Measurements from ENCODE around the gene C2orf81. TPM values are rescaled to one million over a fixed set of nuclear protein-coding genes. Genes with fewer than 3 reads are reported as not detected.
A peak's percentile ranks its signal among the peaks of the same experiment; 100 is the strongest.

The C2orf81 gene
- polyA plus RNA-seq, 1 donor from 2014 or later = 3.3 TPM

DNA sequence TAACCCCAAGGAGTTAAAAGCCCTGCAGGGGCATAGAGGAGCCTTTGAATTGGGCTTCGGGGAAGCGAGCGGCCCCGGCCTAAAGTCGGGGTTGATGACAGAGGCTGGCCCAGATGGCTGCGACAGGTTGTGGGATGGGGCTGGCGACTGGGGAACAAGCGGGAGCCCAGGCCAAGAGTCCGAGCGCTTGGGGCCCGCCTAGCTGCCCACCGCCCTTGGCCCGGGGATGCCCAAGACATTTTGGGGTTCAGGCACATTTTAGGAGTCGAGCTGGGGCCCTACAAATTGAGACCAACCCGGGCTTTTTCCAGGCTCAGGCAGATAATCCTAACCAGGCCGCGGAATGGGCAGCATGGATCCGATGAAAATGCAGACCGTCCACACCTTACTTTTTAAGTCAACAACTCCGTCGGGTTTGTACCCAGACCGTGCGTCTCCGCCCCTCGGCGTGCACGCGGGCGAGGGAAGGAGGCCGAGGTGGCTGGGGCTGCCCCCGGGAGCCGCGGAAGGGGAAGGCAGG is 19.8 kb upstream of the C2orf81 start (continued):
- TF ChIP-seq TAF1 (IDR thresholded peaks at IDR 0.05; ENCODE audit: low read depth) = no peak

DNA sequence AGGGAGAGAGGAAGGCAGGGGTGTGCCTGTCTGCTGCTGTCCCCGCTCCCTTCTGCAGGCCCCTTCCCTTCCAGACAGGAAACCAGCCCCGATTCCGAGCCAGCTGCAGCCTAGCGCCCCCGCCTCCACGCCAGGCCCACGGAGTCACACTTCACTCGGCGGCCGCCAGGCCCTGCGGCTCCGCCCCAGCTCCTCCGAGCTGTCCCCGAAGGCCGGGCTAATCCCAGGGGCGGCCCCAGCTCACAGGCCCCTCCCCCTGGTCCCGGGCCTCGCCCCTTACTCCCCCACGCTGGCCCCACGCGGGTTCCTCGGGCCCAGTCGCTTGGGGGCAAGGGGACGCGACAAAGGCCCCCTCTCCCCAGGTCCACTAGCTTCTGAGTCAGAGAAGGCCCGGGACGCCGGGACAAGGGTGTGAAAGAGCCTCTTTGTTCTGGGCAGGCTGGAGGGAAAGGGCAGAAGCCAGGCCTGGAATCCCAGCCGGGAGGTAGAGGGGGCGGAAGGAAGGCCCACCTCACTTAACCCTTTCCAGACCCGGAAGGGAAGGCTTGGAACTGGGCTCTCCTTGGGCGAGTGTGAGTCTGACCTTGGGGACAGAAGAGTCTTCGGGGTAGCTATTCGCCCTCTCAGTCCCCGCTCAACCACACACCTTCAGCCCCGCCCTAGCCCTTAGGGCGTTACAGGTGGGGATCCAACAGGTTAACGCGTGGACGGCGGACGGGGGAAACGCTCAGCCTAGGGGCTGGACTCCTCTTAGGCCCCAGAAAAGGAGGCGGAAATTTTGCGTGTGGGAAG is 19.2 kb upstream of the C2orf81 start:
- TF ChIP-seq CTCF (IDR thresholded peaks at IDR 0.05; ENCODE audit: poor library complexity, severe bottlenecking) (peak; percentile 33), TAF1 (IDR thresholded peaks at IDR 0.05; ENCODE audit: low read depth) (no peak)
- Histone ChIP-seq H3K27ac (ENCODE audit: low read length) (no peak overlapping the region), H3K9me2 (ENCODE audit: insufficient read depth, low read length) (no peaks in the 10 kb centered on the region), H4K20me1 (ENCODE audit: insufficient read depth) (no peaks in the 10 kb centered on the region), H2AFZ (ENCODE audit: low read depth, low read length) (peak overlapping the region; percentile 21), H3K79me2 (replicated peaks; ENCODE audit: insufficient read depth, low read length) (no peaks in the 10 kb centered on the region), H3F3A (ENCODE audit: insufficient read depth, low read length, poor library complexity, severe bottlenecking) (no peaks in the 10 kb centered on the region), H3K27me3 (ENCODE audit: insufficient read depth, low read depth, low read length) (peaks cover 29% of the 10 kb centered on the region), H3K4me3 (ENCODE audit: low read length) (peak overlapping the region; percentile 57), H3K9ac (ENCODE audit: low read length) (peak overlapping the region; percentile 45), H3K4me2 (ENCODE audit: low read length) (no peak overlapping the region), H3K9me3 (ENCODE audit: low read length) (no peaks in the 10 kb centered on the region), H3K36me3 (ENCODE audit: insufficient read depth, low read length) (no peaks in the 10 kb centered on the region)

DNA sequence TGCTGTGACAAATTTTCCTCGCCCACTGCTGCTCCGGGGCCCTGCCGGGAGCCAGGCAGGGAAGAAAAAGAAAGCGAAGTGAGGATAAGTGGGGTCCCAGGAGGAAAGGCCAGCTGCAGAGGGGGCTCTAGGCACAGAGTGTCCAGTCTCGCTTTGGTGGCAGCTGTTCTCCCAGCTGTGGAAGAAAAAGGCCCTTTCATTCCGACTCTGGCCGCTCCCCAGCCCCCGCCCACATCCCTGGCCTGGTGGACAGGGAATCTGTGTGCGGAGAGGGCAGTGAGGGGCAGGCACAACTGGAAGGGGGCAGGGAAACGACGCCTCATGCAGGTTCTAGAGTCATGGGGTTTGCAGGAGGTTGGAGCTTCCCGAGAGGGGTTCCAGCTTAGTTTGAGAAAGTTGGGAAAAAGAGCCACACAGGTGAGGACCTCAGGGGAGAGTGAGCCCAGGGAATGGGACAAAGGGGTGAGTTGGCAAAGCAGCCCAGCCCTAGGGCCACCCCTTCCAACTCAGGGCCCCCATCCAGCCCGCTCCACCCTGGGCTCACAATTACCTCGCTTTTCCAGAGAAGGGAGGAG is 18.5 kb upstream of the C2orf81 start:
- TF ChIP-seq TAF1 (IDR thresholded peaks at IDR 0.05; ENCODE audit: low read depth) = no peak
- no peak for TF ChIP-seq RAD21 (conservative IDR thresholded peaks at IDR 0.05)
- TF ChIP-seq EP300 (conservative IDR thresholded peaks at IDR 0.05; ENCODE audit: poor library complexity, severe bottlenecking) = no peak
- no peak for TF ChIP-seq CTCF (IDR thresholded peaks at IDR 0.05; ENCODE audit: poor library complexity, severe bottlenecking)
- no peak for TF ChIP-seq MXI1 (conservative IDR thresholded peaks at IDR 0.05; ENCODE audit: poor library complexity, severe bottlenecking)
- no peak for TF ChIP-seq REST (IDR thresholded peaks at IDR 0.05; ENCODE audit: borderline replicate concordance)
- no peak for TF ChIP-seq EZH2 (IDR thresholded peaks at IDR 0.05; ENCODE audit: borderline replicate concordance, insufficient read depth, low read length, poor library complexity, severe bottlenecking)
- TF ChIP-seq POLR2AphosphoS5 (IDR thresholded peaks at IDR 0.05) = no peak
- no peak for TF ChIP-seq SMC3 (conservative IDR thresholded peaks at IDR 0.05; ENCODE audit: poor library complexity)
- Histone ChIP-seq H3K4me3 (ENCODE audit: low read length) (peak overlapping the region; percentile 57), H3K9ac (ENCODE audit: low read length) (peak overlapping the region; percentile 45), H2AFZ (ENCODE audit: low read depth, low read length) (no peak overlapping the region), H3K36me3 (ENCODE audit: insufficient read depth, low read length) (no peaks in the 10 kb centered on the region), H3F3A (ENCODE audit: insufficient read depth, low read length, poor library complexity, severe bottlenecking) (no peaks in the 10 kb centered on the region), H3K9me3 (ENCODE audit: low read length) (no peaks in the 10 kb centered on the region), H3K4me2 (ENCODE audit: low read length) (no peak overlapping the region), H3K79me2 (replicated peaks; ENCODE audit: insufficient read depth, low read length) (no peaks in the 10 kb centered on the region), H3K9me2 (ENCODE audit: insufficient read depth, low read length) (no peaks in the 10 kb centered on the region), H3K27ac (ENCODE audit: low read length) (no peak overlapping the region), H3K27me3 (ENCODE audit: insufficient read depth, low read depth, low read length) (peaks cover 29% of the 10 kb centered on the region), H4K20me1 (ENCODE audit: insufficient read depth) (no peaks in the 10 kb centered on the region)

All from neural cell (in vitro differentiated cells).